Stimulated activated CD4-positive, alpha-beta T cell treated with anti-CD3 and anti-CD28 coated beads, Interleukin-2, amount 100 ng/mL, for 48 hours (primary cell): ENCODE data around the gene DENND10.
A peak's percentile ranks its signal among the peaks of the same experiment; 100 is the strongest.
"Not testable (repeated sequence)": the region's sequence is repeated elsewhere in the genome, so short reads cannot be mapped to it uniquely, and the experiment has no call there.

Source experiments
- DNase-seq, 2 donors: peaks; one replicate each; pipeline ENCODE4 v3.0.0-alpha.2; 2020

Gene DENND10

DNA sequence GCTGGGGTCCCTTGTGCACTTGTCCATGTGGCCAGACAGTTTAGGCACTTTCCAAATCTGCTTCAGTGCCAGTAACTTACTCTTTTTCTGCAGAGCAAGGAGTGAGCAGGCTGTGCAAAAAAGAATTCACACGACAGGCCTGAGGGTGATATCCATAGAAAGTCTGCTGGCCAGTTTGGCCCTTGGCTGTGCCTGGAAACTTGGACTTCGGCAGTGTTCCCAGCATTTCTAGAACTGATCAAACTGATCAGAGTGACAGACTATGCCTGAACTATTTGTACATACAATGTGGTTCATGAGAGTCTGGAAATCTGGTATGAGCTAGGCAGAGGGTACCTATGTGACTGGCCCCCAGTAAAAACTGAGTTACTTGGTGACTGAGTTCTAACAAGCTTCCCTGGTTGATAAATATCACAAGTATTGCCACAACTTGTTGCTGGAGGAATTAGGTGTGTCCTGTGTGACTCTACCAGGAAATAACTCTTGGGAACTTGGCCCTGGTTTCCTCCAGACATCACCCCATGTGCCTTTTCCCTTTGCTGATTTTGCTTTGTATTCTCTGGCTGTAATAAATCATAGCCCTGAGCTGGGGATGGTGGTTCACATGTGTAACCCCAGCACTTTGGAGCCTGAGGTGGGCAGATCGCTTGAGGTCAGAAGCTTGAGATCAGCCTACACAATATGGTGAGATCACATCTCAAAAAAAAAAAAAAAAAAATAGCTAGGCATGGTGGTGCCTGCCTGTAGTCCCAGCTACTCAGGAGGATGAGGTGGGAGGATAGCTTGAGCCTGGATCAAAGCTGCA lies 3.3 kb upstream of the DENND10 start:
- DNase-seq, result no peak

DNA sequence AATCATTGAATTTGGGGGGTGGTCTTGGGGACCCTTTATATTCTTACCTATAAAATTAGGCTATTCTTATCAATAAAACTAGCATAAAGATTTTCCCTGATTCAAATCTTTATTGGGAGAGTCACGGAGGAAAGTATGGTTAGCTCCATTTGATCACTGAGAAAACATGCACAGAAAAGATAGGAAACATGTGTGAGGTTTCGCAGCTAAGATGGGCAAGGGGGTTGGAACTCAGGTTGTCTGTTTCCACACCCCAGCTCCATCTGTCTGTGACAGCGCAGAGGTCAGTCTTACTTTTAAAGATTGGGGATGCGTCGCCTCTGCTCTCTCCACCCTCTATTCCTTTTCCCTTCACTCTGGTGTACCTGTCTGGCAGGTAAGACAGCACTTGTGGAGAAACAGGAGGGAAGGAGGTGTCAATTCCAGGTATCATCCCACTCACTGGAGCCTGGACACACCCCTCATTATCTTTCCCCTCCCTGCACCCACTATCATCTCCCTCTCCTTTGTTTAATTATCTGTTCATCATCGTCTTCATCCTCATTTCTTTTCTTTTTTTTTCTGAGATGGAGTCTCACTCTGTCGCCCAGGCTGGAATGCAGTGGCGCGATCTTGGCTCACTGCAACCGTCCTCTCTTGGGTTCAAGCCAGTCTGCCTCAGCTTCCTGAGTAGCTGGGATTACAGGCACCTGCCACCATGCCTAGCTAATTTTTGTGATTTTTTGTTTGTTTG lies 2.4 kb upstream of the DENND10 start:
- no peak for DNase-seq

DNA sequence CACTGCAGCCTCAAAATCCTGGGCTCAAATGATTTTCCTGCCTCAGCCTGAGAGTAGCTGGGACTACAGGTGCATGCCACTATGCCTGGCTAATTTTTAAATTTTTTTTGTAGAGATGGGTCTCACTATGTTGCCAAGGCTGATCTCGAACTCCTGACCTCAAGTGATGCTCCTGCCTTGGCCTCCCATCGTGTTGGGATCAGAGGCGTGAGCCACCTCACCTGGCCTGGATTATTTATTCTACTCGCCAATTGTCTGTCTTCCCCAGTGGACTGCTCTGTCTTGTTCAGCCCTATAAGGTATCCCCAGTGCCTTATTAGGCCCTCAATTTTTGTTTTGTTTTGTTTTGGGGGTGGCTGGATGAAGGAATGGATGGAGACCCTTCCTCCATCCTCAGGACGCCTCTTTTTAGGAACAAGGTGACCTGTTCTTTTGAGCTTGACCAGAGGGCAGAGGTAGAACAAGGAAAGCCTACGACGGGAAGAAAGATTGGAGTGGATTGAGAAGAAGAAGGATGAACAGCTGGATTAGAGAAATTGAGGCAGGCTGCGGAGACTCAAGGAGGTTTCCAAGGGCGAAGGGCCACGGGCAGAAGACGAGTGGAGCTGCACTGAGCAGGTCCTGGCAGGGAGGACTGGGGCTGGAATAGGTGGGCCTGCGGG lies 541 bp upstream of the DENND10 start:
- DNase-seq, result no peak

DNA sequence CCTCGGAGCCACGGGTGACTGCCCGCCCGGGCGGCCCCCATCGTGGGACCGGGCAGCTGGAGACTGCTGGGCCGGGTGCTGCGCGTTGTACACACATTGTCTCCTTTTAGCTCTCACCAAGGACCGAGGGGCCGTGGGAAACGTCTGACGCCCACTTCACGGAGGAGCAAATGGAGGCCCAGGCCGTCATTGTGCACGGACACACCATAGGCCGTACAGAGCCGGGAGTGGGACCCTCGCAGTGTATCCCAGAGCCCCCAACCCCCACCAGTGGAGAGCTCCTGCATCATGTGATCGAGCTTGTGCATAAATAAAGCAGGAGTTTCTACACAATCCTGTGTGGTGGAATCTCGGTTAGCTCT lies 722 bp downstream of the DENND10 start:
- DNase-seq, result peak in 1 of 2 donors; percentile 5

DNA sequence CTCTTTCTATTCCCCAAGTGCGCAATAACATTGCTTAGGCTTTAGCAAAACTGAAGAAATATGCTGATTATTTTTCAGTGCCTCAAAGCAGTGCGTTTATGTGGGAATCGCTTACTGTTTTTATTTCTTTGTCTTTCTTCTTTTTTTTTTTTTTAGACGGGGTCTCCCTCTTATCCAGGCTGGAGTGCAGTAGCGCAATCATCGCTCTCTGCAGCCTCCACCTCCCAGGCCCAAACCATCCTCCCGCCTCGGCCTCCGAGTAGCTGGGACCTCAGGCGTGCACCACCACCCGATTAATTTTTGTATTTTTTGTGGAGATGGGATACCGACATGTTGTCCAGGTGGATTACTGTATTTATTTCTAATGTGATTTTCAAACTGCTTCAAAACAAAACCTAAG lies 1.2 kb downstream of the DENND10 start:
- no peak for DNase-seq

DNA sequence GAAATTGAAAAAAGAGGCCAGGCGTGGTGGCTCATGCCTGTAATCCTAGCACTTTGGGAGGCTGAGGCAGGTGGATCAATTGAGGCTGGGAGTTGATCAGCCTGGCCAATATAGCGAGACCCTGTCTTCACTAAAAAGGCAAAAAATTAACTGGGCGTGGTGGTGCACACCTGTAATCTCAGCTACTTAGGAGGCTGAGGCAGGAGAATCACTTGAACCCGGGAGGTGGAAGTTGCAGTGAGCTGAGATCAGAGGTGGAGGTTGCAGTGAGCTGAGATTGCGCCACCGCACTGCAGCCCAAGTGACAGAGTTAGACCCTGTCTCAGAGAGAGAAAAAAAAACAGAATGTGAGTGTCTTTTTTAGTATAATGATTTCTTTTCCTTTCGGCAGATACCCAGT lies 2.0 kb downstream of the DENND10 start:
- not testable (repeated sequence) for DNase-seq

DNA sequence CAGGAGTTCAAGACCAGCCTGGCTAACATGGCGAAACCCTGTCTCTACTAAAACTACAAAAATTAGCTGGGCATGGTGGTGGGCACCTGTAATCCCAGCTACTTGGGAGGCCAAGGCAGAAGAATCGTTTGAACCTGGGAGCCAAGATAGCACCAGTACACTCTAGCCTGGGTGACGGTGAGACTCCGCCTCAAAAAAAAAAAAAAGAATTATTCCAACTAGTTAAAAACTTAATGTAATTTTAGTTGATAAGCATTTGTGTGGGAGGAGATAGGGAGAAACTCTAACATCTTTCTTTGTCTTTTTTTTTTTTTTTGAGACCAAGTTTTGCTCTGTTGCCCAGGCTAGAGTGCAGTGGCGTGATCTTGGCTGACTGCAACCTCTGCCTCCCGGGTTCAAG lies 3.2 kb downstream of the DENND10 start:
- DNase-seq, result not testable (repeated sequence)

DNA sequence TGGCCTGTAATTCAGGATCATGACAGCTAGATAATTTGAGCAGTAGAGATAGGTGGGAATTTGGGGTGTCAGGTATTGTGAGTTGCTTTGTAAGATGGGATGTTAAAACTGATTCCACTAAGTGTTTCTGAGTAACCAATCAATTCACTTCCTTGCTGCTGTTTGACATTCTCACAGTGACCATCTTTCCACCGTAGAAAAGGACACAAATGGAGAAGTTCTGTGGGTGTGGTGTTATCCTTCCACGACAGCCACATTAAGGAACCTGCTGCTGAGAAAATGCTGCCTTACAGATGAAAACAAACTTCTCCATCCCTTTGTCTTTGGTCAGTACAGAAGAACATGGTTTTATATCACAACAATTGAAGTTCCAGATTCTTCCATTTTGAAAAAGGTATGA lies 3.9 kb downstream of the DENND10 start:
- DNase-seq, result not testable (repeated sequence)

DNA sequence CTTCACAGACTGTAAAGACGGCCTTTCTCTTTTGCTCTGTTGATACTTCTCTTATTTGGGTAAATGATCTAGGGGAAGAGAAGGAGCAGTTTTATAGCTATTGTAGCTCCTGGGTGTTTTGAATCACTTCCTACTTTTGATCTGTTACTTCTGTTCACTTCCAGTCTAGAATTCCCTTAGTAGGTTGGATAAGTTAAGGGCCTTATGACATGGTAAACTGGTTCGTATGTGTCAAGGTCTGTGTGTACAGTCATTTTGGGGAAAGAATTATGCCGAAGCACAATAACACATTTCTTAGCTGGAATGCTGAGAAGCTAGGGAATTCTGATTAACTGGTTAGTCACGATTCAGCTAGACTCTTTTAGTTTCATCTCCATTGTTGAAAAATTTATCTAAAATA lies 8.1 kb downstream of the DENND10 start:
- DNase-seq, result no peak

DNA sequence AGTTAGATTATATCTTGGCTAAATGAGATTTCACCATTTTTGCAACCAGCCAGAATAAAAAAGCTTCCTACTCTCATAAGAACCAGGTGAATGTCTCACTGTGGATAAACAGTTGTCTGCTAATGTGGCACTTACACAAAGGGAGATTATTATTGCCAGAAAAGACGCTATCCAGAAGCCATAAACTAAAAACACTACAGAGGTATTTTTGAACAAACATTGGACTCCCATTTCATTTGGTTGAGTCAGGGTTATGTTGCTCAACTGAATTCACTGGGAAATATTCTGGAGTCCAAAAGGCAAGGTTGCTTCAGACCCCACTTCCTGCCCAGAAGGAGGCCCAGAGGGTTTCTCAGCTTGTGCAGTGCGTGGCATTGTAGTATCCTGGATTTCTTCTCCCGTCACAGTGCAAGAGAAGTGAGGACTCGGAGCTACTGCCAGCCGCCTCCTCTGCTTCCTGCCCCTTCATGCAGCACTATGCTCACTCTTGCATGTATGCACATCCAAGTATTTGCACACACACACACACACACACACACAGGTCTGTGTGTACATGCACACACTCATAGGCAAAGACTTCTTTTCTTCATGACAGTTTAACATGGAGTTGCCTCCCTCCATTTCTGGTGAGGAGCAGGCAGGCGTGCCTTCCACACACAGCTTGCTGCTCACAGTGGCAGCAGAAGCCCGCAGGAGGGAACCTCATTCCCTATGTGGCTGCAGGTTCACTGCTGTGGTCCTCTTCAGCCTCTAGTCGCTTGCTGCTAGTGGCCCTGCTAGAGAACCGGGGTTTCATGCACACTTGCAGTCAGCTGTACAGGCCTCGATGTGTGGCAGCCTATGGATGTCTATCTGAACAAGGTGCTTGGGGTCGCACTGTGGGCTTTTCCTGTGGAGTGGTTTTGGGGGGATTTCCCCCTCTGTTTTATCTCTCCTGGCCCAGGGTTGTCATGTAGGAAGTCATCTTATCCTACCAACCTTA lies 10.1 kb downstream of the DENND10 start:
- DNase-seq, result no peak

DNA sequence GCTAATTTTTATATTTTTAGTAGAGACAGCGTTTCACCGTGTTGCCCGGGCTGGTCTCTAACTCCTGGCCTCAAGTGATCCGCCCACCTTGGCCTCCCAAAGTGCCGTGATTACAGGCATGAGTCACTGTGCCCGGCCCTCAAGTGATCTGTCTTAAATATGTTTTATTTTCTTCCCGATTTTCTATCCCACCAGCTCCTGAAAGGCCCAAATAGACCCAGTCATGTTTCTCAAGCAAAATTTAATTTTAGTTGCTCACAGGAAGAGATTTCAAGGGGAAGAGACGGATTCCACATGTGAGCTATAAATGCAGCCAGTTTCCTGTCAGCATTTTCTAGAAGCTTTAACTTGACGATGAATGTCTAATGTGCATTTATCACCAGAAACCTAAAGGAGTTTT lies 12.0 kb downstream of the DENND10 start:
- DNase-seq, result no peak

DNA sequence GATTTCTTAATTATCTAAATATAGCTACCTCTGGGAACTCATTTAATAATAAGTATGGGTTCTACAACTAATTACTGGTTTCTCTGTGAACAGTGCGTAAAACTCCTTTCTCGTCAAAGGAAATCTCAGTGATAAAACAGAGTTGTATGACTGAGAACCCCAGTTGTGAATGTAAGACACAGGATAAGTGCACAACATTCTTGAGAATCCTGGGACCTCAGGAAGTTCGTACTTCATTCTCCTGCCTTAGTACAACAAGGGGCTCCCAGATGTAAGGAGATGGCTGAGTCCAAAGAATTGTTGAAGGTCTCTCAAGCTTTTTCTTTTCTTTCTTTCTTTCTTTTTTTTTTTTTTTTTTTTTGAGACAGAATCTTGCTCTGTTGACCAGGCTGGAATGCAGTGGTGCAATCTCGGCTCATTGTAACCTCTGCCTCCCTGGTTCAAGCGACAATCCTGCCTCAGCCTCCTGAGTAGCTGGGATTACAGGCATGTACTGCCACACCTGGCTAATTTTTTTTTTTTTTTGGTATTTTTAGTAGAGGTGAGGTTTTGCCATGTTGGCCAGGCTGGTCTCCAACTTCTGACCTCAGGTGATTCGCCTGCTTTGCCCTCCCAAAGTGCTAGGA lies 12.5 kb downstream of the DENND10 start:
- no peak for DNase-seq

DNA sequence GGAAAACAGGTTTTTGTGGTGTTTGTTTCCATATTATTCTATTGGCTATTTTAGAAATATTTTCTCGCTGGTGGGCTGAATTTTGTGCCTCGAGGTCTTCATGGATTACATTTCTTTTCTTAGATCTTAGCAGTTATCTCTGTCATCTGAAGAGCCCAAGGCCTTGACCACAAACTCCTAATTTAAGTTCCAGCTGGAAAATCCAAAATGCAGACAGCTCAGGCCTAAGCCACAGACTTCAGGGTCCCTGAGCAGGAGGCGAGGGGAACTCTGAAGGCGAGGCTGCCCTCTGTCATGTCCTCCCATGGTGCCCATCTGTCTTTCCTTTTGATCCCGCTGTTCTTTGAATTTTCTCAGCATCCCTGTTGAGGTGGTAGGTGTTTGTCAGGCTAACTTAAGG lies 14.3 kb downstream of the DENND10 start:
- no peak for DNase-seq

DNA sequence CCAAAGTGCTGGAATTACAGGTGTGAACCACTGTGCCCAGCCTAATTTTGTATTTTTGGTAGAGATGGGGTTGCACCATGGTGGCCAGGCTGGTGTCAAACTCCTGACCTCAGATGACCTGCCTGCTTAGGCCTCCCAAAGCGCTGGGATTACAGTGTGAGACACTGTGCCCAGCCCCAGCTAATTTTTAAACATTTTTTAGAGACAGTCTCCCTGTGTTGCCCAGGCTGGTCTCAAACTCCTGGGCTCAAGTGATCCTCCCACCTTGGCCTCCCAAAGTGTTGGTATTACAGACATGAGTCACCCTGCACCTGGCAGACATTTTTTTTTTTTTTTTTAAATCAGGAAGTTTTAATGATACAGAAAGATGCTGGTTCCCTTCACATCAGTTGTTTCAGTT lies 15.5 kb downstream of the DENND10 start:
- no peak for DNase-seq

DNA sequence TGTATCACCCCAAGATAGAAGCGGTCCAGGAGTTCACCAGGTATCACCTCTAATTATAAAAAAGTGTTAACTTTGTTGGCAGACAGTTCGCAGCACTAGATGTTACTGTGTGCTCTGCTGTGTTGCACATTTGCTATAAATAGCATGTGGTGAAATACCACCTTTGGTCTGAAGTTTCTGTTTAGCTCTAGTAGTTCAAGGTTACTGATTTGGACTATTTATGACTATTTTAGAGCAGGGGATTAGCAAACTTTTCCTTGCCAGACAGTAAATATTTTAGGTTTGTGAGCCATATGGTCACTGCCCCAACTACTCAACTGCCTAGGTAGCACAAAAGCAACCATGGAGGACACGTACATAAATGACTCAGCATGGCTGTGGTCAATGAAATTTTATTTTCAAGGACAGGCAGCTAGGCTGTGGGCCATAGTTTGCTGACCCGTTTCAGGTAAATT lies 16.5 kb downstream of the DENND10 start:
- no peak for DNase-seq

DNA sequence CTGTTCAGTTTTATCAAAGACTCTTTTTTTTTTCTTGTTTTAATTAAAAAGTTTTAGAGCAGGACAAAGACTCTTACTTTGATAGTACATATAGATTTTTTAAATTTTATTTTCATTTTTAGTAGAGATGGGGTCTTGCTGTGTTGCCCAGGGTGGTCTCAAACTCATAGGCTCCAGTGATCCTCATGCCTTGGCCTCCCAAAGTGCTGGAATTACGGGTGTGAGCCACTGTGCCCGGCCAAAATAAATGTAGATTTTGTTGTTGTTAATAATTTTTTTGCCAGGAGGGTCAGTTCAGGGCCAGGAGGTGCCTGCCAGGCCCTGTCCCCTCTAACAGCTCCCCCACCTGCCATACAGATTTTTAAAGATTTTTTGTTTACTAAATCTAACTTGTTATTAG lies 17.0 kb downstream of the DENND10 start:
- no peak for DNase-seq

DNA sequence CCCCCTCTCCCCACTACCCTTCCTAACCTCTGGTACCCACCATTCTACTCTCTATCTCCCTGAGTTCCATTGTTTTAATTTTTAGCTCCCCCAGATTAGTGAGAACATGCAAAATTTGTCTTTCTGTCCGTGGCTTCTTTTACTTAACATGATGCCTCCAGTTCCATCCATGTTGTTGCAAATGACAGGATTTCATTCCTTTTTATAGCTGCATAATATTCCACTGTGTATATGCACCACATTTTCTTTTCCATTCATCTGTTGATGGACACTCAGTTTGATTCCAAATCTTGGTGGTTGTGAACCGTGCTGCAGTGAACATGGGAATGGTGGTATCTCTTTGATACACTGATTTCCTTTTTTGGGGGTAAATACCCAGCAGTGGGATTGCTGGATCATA lies 22.0 kb downstream of the DENND10 start:
- no peak for DNase-seq

DNA sequence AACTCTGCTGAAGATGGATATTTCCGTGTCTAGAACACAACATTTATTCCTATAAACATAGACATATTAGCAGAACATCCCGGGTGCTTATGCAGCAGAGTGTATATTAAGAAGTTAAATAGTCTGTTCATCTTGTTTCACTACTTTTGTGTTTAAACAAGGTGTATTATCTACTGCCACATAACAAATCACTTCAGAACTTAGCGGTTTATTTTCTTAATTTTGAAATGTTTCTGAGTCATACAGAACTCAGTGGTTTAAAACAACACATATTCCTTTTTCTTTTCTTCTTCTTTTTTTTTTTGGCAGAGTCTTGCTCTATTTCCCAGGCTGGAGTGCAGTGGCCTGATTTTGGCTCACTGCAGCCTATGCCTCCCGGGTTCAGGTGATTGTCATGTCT lies 25.8 kb downstream of the DENND10 start:
- DNase-seq, result no peak

DNA sequence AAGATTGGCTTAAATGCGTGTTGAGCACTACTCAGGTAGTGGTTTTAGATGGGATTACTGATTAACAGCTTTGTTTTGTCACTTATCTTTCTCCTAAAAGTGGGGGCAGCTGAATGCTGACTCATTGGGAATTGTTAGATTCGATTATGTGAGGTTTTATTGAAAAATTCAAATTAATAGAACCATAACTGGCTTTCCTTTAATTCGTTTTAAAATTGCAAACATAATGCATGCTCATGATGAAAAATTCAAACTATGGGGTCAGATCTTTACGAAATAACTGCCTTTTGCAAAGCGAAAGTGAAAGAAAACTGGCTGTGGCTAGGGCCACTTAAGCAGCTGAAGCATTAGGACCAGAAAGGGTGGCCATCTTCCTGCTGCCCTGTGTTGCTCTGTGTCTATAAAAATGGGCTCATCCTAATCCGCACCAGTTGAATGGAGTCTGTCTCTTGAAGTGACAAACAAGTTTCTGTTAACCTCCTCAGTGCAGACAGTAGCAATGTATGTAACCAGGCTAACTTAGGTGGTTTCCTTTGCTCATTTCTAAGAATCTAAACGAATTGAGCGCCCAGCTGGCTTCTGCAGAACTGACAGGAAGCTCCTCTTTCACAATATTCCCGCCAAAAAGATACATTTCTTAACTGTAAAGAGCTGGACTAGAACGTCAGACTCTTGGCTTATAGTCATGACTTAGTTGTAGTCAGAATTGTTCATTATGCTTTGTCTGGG lies 27.8 kb downstream of the DENND10 start:
- DNase-seq, result peak; percentile 22 to 32

DNA sequence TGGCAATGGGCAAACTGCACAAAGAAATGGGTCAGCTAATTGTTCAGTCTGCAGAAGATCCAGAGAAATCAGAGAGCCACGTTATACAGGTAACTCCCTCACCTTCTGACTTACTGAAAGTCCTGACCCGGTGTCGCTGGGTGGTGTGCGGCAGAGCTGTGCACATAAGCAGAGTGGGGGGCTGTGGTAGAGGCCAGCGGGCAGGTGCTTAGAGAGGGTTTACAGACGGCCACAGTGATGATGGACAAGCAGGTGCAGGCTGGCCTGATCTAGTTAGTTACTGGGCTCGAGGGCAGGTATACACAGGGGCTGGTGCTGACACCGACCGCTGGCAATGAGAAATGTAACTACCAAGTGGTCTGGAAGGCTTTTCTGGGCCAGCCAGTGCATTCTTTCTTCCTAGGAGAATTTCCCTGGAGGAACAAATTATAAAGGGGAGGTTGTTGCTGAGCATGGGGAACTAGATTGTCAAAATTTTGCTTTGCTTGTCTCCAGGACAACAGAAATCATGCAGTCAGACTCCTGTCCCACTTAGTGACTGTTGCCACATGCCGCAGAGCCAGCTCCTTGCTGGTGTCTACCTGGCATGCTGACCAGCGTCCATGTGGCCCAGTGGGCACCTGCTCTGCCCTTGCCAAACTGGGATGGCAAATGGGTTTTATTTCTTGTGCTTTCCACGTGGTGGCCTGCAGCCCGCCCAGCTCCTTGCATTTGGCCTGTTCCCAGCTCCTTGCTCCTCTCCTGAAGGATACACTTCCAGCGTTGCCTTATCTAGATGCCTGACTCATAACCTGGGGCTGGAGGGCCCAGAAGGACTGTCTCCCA lies 28.8 kb downstream of the DENND10 start:
- DNase-seq, result no peak

DNA sequence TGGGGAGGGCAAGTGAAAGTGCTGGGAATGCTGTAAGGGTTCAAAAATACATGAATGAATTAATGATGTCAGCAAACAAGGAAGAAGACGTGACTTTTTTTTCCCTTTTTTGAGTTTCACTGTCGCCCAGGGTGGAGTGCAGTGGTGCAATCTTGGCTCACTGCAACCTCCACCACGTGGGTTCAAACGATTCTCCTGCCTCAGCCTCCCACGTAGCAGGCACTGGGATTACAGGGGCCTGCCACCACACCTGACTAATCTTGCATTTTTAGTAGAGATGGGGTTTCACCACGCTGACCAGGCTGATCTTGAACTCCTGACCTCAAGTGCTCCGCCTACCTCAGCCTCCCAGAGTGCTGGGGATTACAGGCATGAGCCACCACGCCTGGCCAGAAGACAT lies 30.0 kb downstream of the DENND10 start:
- DNase-seq, result peak; percentile 35 to 41
